GM12872 (cell line): ENCODE results near the gene SIM1.

Source experiments
- TF ChIP-seq, protein P1 (sequence below): IDR thresholded peaks from 3 replicates; pipeline ENCODE4 v1.5.1; 2011; ENCODE audit warnings: low read depth, mild to moderate bottlenecking, low read length, moderate library complexity; ENCODE audit not compliant: insufficient read depth

The SIM1 gene

DNA sequence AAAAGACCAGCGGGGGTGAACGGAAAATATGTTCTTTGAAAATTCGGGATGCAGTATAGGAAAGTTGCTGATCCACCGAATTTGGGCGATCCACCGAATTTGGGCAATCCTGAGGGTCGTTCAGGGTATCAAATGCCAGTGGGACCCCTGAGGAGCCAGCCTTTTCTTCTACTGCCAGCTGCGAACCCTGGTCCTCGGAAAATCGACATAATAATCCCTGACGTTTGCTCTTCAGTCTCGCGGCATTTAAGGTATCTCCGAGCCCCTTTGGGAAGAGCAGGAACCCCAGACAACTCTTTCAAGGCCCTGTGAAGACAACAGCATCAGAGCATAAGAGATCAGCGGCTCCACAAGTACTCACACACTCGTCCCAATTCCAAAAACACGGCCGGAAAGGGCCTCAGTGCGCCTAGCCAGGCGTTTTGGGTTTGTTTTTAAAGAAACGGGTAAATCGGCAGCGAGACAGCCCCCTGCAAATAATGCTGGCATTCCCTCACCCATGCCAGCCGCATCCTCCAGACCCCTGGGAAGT lies 1.0 kb downstream of the SIM1 start:
- TF ChIP-seq, protein P1, sequence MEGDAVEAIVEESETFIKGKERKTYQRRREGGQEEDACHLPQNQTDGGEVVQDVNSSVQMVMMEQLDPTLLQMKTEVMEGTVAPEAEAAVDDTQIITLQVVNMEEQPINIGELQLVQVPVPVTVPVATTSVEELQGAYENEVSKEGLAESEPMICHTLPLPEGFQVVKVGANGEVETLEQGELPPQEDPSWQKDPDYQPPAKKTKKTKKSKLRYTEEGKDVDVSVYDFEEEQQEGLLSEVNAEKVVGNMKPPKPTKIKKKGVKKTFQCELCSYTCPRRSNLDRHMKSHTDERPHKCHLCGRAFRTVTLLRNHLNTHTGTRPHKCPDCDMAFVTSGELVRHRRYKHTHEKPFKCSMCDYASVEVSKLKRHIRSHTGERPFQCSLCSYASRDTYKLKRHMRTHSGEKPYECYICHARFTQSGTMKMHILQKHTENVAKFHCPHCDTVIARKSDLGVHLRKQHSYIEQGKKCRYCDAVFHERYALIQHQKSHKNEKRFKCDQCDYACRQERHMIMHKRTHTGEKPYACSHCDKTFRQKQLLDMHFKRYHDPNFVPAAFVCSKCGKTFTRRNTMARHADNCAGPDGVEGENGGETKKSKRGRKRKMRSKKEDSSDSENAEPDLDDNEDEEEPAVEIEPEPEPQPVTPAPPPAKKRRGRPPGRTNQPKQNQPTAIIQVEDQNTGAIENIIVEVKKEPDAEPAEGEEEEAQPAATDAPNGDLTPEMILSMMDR = no peak

GRCh38 chr6:100462706-100463629 lies 1.8 kb downstream of the SIM1 start:
- TF ChIP-seq, protein P1 = no peak

GRCh38 chr6:100461917-100462705 lies 2.6 kb downstream of the SIM1 start:
- TF ChIP-seq, protein P1 = no peak

GRCh38 chr6:100461278-100461916 lies 3.3 kb downstream of the SIM1 start:
- TF ChIP-seq, protein P1 = no peak

- TF ChIP-seq, protein P1 = peak; percentile 36; the same call in 1 of the 3 replicates
Observed at GRCh38 chr6:100460650-100461204, 4.0 kb downstream of the SIM1 start.

DNA sequence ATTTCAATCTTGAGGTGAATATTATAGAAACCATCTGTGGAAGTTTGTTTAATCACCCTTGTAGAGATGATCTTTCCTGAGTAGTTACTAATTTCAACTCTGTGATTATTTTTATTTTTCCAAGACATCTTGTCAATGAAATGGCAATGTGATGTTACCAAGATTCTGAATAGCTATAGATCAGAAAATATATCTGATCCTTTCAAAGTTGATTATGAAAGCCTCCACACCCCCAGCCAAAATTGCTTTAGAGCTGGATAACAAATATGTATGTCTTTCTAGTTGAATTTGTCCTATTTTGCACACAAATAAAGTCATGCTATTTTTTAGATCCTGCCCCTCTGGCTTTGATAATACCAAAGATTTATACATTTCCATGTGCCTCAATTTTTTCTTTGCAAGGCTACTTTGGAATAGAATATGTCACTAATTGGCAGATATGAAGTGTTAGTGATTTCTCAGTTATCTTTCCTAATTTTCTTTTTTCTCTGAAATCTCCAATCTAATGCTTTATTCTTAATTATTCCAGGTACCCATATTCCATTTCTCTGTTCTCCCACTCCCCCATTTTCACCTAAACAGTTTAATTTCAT lies 5.0 kb downstream of the SIM1 start:
- TF ChIP-seq, protein P1 = no peak
